ENCODE data around the gene DYNAP. TPM values are rescaled to one million over a fixed set of nuclear protein-coding genes. Genes with fewer than 3 reads are reported as not detected.

Gene DYNAP
- total RNA-seq, 4 donors from 2014 or later: not detected

GRCh38 chr18:54641734-54642133, 50.7 kb downstream of the DYNAP start:
- TF ChIP-seq, protein P1, sequence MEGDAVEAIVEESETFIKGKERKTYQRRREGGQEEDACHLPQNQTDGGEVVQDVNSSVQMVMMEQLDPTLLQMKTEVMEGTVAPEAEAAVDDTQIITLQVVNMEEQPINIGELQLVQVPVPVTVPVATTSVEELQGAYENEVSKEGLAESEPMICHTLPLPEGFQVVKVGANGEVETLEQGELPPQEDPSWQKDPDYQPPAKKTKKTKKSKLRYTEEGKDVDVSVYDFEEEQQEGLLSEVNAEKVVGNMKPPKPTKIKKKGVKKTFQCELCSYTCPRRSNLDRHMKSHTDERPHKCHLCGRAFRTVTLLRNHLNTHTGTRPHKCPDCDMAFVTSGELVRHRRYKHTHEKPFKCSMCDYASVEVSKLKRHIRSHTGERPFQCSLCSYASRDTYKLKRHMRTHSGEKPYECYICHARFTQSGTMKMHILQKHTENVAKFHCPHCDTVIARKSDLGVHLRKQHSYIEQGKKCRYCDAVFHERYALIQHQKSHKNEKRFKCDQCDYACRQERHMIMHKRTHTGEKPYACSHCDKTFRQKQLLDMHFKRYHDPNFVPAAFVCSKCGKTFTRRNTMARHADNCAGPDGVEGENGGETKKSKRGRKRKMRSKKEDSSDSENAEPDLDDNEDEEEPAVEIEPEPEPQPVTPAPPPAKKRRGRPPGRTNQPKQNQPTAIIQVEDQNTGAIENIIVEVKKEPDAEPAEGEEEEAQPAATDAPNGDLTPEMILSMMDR (IDR thresholded peaks at IDR 0.05): no peak
- no peak for TF ChIP-seq POLR2A (IDR thresholded peaks at IDR 0.05; ENCODE audit: low read depth)
- Histone ChIP-seq H3K27me3 (peaks cover 0 to 3% (median 0%) of the 10 kb centered on the region in 4 donors), H3K36me3 (no peaks in the 10 kb centered on the region), H3K4me1 (no peaks in the 10 kb centered on the region), H3K27ac (replicated peaks in 1 of 4) (no peak overlapping the region), H3K4me3 (no peak overlapping the region), H3K9me3 (no peaks in the 10 kb centered on the region)
- DNase-seq (ENCODE audit: extremely low spot score): no peak
- intact Hi-C loops (cut with DNase I): no loop called here
- WGBS: 79% methylated on average over 1 of the region's 1 CpG

DNA sequence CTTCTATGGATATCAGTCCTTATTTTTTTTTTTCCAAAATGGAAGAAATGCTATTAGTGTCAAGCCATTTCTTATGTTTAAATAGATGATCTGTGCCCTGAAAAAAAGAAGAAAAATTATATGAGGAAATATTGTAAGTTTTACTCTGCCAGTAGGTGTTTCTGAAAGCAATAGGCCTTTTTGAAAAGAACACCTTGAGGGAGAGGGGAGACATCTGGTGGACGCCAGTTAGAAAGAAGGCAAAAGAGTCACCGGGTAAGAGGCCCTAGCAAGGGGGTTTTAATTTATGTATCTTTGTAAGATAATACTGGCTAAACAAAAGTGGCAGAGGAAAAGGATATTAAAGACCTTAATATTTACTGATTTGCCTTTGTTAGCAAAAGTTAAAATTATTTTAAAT, 56.1 kb downstream of the DYNAP start:
- Histone ChIP-seq H3K9me3 (no peaks in the 10 kb centered on the region), H3K4me1 (no peaks in the 10 kb centered on the region), H3K27me3 (no peaks in the 10 kb centered on the region), H3K27ac (replicated peaks in 1 of 4) (no peak overlapping the region), H3K36me3 (no peaks in the 10 kb centered on the region), H3K4me3 (no peak overlapping the region)
- no peak for DNase-seq (ENCODE audit: extremely low spot score)
- 9% methylated on average over 2 of the region's 2 CpGs for WGBS
- TF ChIP-seq EP300 (IDR thresholded peaks at IDR 0.05): no peak
- no peak for TF ChIP-seq POLR2A (IDR thresholded peaks at IDR 0.05; ENCODE audit: low read depth)
- TF ChIP-seq, protein P1 (IDR thresholded peaks at IDR 0.05): no peak
- no peak for TF ChIP-seq POLR2AphosphoS5 (IDR thresholded peaks at IDR 0.05)
- intact Hi-C loops (cut with DNase I): no loop called here

Other genes with a start within 250 kb of the DYNAP start
- not detected for gene STARD6, start 233.4 kb upstream of the DYNAP start, total RNA-seq
- 1 to 10 TPM in 2 of 4 donors, under 1 TPM in 2; 0.84 to 1.7 (median 1.1) TPM for gene C18orf54, start 233.3 kb upstream of the DYNAP start, total RNA-seq
- gene RAB27B, start 237.2 kb downstream of the DYNAP start, total RNA-seq: 1 to 10 TPM in 2 of 4 donors, under 1 TPM in 2; 0.34 to 2.5 (median 1.0) TPM